ENCODE results near the gene TMC7.

Gene TMC7

DNA sequence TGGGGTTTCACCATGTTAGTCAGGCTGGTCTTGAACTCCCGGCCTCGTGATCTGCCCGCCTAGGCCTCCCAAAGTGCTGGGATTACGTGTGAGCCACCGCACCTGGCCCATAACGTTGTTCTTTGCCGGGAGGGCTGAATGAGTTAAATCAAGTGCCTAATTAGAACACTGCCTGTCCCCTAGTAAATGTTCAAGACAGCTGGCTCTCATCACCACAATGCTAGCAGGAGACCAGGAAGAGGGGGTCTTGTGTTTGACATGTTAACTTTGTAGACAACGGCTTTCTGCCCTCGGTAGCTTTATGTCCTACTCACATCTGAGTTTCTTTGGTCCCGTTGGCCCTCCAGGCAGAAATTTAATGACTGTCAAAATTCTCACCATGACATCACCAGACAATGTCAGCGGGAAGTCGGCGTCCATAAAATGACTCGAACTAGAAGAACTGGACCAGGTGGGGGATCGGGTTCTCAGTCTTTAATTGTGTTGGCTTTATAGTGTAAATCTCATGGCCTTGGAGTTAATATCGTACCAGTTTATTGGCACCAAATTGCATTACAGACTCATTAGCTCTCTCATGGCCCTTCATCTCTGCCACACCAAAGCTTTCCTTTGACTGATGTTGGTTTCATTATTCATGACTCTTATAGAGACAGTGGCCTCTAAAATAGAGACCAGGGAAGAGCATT, 118.6 kb downstream of the TMC7 start:
- DNase-seq, result no peak
- in situ Hi-C loops (cut with HindIII; ENCODE audit: low pct_ligation_motif_present, low pct_unique_long_range_greater_than_20kb, low sequenced_read_pairs), result no loop called here

DNA sequence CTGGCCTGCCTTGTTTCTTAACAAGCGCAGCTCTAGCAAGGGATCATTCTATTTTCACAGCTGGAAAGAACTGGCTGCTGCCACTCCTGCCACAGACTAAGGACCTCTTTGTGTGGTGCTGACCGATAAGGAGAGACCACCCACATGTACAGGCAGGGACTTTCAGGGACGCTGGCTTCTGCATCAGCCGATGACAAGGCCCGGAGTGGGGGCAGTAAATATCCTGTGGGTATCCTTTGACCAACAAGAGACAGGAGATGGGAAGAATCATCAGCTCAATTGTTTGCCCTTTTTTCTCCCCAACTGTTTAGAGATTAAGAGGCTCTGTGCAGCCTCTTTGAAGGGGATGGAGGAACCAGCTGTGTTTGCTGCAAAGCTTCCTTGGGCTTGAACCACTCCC, 120.9 kb downstream of the TMC7 start:
- in situ Hi-C loops (cut with HindIII; ENCODE audit: low pct_ligation_motif_present, low pct_unique_long_range_greater_than_20kb, low sequenced_read_pairs), result no loop called here
- no peak for DNase-seq

DNA sequence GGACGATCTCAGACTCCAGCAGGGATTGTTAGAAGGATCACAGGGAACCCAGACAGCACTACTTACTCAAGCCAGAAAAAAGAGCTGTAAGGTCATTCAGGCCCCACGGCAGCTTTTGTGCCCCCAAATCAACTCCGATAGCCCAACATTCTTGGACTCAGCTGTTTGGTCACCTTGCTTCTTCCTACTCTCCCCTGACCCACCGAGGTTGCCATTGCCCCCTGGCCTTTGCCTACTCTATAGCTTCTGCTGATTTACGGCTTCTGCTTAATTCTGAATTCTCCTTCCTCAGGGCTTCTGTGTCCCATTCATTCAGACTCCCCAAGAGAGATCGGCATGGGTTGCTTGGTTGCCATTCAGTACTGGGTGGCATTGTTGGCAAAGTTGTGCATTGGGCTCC, 121.4 kb downstream of the TMC7 start:
- in situ Hi-C loops (cut with HindIII; ENCODE audit: low pct_ligation_motif_present, low pct_unique_long_range_greater_than_20kb, low sequenced_read_pairs), result no loop called here
- no peak for DNase-seq

GRCh38 chr16:19105891-19106624, 122.3 kb downstream of the TMC7 start:
- DNase-seq, result no peak
- in situ Hi-C loops (cut with HindIII; ENCODE audit: low pct_ligation_motif_present, low pct_unique_long_range_greater_than_20kb, low sequenced_read_pairs), result no loop called here

- in situ Hi-C loops (cut with HindIII; ENCODE audit: low pct_ligation_motif_present, low pct_unique_long_range_greater_than_20kb, low sequenced_read_pairs), result no loop called here
- DNase-seq, result no peak
These were observed 122.9 kb downstream of the TMC7 start for GRCh38 chr16:19106625-19107020.

- no peak for DNase-seq
- in situ Hi-C loops (cut with HindIII; ENCODE audit: low pct_ligation_motif_present, low pct_unique_long_range_greater_than_20kb, low sequenced_read_pairs), result no loop called here
These were observed 124.9 kb downstream of the TMC7 start for GRCh38 chr16:19108409-19109287.

DNA sequence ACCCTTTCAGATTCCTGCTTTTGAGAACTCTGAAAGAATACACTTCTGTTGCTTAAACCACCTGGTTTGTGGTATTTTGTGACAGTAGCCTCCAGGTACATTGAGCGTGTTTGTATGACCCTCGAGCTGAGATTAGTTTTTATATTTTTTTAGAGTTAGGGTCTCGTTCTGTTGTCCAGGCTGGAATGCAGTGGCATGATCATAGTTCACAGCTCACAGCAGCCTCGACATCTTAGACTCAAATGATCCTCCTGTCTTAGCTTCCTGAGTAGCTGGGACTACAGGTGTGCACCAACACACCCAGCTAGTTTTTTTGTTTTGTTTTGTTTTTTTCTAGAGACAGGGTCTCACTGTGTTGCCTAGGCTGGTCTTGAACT, 125.5 kb downstream of the TMC7 start:
- DNase-seq, result no peak
- in situ Hi-C loops (cut with HindIII; ENCODE audit: low pct_ligation_motif_present, low pct_unique_long_range_greater_than_20kb, low sequenced_read_pairs), result no loop called here

DNA sequence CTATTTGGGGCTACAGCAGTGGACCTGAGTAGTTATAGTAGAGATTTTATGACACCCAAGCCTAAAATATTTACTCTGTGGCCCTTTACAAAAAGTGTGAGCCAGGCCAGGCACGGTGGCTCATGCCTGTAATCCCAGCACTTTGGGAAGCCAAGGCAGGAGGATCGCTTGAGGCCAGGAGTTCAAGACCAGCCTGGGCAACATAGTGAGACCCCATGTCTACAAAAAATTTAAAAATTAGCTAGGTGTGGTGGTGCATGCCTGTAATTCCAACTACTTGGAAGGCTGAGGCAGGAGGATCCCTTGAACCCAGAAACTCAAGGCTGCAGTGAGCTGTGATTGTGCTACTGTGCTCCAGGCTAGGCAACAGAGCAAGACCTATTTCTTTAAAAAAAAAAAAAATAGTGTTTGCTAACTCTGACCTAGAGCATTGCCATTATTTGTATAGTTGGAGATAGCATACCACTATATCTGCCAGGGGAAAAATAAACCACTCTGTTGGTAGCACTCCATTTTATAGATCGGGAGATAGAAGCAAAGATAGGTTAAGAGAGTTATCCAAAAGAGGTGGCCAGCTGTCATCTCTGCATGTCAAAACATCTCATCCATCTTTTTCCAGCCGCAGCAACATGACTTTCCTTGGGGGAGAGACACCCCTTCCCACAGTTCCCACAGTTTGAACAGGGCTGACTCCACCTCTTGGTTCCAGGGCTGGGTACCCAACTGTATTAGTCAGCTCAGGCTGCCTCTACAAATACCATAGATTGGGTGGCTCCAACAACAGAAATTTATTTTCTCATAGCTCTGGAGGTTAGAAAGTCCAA, 127.0 kb downstream of the TMC7 start:
- DNase-seq, result no peak
- in situ Hi-C loops (cut with HindIII; ENCODE audit: low pct_ligation_motif_present, low pct_unique_long_range_greater_than_20kb, low sequenced_read_pairs), result no loop called here

DNA sequence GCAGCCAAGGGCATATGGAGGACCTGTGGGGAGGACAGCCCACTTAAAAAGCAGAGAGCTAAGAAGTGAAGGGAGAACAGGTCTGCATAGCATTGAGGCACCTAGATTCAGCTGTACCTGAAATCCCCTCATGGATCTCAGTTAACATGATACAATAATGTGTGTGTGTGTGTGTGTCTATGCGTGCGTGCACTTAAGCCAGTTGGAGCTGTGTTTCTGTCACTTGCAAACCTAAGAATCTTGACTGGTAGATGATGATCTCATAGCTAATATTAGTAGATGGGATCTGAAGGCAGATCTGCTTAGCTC, 128.3 kb downstream of the TMC7 start:
- DNase-seq, result no peak
- in situ Hi-C loops (cut with HindIII; ENCODE audit: low pct_ligation_motif_present, low pct_unique_long_range_greater_than_20kb, low sequenced_read_pairs), result no loop called here
